Thyroid gland (tissue), 4 donors: ENCODE measurements around the gene ADGRG1.

Source experiments
- POLR2A ChIP-seq, 2 donors: fragments of 450-650 bp; IDR thresholded peaks; one replicate each; pipeline ENCODE4 v1.6.1; 2017; ENCODE audit warnings: antibody characterized with exemption in 2 of 2, mild to moderate bottlenecking in 2 of 2, moderate library complexity in 1 of 2
- TF ChIP-seq, protein P1 (sequence below), 6 experiments: fragments of 200-600 bp in 3 of 6; fragments of 450-650 bp in 3 of 6; sonication (generic) in 3 of 6; IDR thresholded peaks; one replicate each; pipeline ENCODE4 v1.5.1; 2016 to 2019; ENCODE audit warnings: antibody characterized with exemption in 6 of 6, mild to moderate bottlenecking in 2 of 6, inconsistent platforms in 1 of 6, moderate library complexity in 1 of 6

DNA sequence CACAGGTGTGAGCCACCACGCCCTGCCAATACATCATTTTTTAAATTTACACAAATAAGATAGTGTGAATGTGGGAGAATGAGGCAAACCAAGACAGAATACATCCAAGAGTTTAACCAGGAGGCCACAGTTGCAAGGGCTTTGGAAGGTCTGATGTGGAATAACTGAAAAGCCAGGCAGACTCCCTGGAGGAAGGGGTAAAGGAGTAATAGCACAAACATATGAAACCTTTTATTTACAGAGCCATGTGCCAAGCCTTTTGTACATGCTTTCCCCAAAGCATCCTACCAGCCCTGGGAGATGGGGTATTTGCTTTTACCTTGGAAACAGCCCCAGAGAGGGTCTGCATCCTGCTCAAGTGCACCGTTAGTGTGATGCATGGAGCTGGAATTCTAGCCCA, 44.4 kb downstream of the ADGRG1 start:
- no peak for TF ChIP-seq POLR2A (IDR thresholded peaks at IDR 0.05)
- TF ChIP-seq, protein P1, sequence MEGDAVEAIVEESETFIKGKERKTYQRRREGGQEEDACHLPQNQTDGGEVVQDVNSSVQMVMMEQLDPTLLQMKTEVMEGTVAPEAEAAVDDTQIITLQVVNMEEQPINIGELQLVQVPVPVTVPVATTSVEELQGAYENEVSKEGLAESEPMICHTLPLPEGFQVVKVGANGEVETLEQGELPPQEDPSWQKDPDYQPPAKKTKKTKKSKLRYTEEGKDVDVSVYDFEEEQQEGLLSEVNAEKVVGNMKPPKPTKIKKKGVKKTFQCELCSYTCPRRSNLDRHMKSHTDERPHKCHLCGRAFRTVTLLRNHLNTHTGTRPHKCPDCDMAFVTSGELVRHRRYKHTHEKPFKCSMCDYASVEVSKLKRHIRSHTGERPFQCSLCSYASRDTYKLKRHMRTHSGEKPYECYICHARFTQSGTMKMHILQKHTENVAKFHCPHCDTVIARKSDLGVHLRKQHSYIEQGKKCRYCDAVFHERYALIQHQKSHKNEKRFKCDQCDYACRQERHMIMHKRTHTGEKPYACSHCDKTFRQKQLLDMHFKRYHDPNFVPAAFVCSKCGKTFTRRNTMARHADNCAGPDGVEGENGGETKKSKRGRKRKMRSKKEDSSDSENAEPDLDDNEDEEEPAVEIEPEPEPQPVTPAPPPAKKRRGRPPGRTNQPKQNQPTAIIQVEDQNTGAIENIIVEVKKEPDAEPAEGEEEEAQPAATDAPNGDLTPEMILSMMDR (IDR thresholded peaks at IDR 0.05): no peak
